HEK293T (cell line): Measurements from ENCODE around the gene GSTM3.

ENCODE experiments used
- CTCF ChIA-PET: fragments of 350-600 bp; formaldehyde crosslinking; extraction: SDS; loops from one replicate; lab custom pipeline; 2021; ENCODE audit warnings: antibody characterized with exemption, inconsistent platforms; lab: Yijun Ruan, JAX
- POLR2A ChIA-PET: fragments of 350-600 bp; formaldehyde crosslinking; extraction: SDS; loops from one replicate; lab custom pipeline; 2020; ENCODE audit warnings: antibody characterized with exemption, inconsistent platforms; lab: Yijun Ruan, JAX
- DNase-seq: peaks from one replicate; pipeline ENCODE4 v3.0.0; 2012; ENCODE audit warnings: mixed read lengths; ENCODE audit errors: extremely low spot score
- ARNT ChIP-seq: fragments of 450-650 bp; IDR thresholded peaks from 2 replicates; pipeline ENCODE4 v1.6.1; 2017; ENCODE audit warnings: mild to moderate bottlenecking
- BHLHE40 ChIP-seq: fragments of 450-650 bp; IDR thresholded peaks from 2 replicates; pipeline ENCODE4 v1.6.1; 2016; ENCODE audit warnings: mild to moderate bottlenecking, moderate library complexity, borderline replicate concordance
- CTBP1 ChIP-seq: fragments of 450-650 bp; IDR thresholded peaks from 2 replicates; pipeline ENCODE4 v1.6.1; 2016; ENCODE audit warnings: borderline replicate concordance
- ELF4 ChIP-seq: fragments of 450-650 bp; IDR thresholded peaks from 2 replicates; pipeline ENCODE4 v1.6.1; 2017; ENCODE audit warnings: antibody characterized with exemption
- FOXA1 ChIP-seq: fragments of 450-650 bp; IDR thresholded peaks from 2 replicates; pipeline ENCODE4 v1.6.1; 2016; ENCODE audit warnings: mild to moderate bottlenecking
- FOXK2 ChIP-seq: fragments of 450-650 bp; IDR thresholded peaks from 2 replicates; pipeline ENCODE4 v1.6.1; 2016; ENCODE audit warnings: mild to moderate bottlenecking
- FOXM1 ChIP-seq: fragments of 450-650 bp; IDR thresholded peaks from 2 replicates; pipeline ENCODE4 v1.6.1; 2017; ENCODE audit warnings: mild to moderate bottlenecking, borderline replicate concordance
- HDGF ChIP-seq: fragments of 450-650 bp; IDR thresholded peaks from 2 replicates; pipeline ENCODE4 v1.6.1; 2017; ENCODE audit warnings: antibody characterized with exemption, borderline replicate concordance
- L3MBTL2 ChIP-seq: fragments of 450-650 bp; conservative IDR thresholded peaks from 2 replicates; pipeline ENCODE4 v1.6.1; 2016; ENCODE audit warnings: mild to moderate bottlenecking
- LEF1 ChIP-seq: fragments of 450-650 bp; IDR thresholded peaks from 2 replicates; pipeline ENCODE4 v1.6.1; 2017; ENCODE audit warnings: mild to moderate bottlenecking, borderline replicate concordance
- NFRKB ChIP-seq: fragments of 450-650 bp; IDR thresholded peaks from 2 replicates; pipeline ENCODE4 v1.6.1; 2016; ENCODE audit warnings: mild to moderate bottlenecking, moderate library complexity
- SP1 ChIP-seq: fragments of 450-650 bp; IDR thresholded peaks from 2 replicates; pipeline ENCODE4 v1.6.1; 2017
- SUZ12 ChIP-seq: fragments of 450-650 bp; IDR thresholded peaks from 2 replicates; pipeline ENCODE4 v1.6.1; 2016; ENCODE audit warnings: mild to moderate bottlenecking
- TARDBP ChIP-seq: fragments of 450-650 bp; IDR thresholded peaks from 2 replicates; pipeline ENCODE4 v1.6.1; 2016
- ZNF384 ChIP-seq: fragments of 450-650 bp; IDR thresholded peaks from 2 replicates; pipeline ENCODE4 v1.6.1; 2016
- TF ChIP-seq, protein P1 (sequence below): fragments of 450-650 bp; IDR thresholded peaks from 2 replicates; pipeline ENCODE4 v1.6.1; 2016

Gene GSTM3

DNA sequence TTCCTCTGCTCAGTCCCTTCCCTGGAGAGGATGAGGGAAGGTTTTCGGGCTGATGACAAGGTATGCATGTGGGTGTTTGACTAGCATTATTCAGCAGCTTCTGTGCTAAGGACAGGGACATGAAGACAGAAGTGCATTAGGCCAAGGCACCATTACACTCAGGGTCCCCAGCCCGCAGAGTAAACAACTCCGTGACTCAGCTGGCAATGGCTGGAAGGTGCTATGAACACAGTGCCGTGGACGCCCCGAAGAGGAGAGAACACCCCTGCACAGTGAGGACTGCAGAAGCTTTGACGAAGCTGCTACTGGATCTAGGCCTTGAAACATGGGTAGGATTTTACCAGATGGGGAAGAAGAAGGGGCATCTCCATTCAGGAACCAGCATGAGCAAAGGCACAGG lies 36.6 kb upstream of the GSTM3 start:
- ChIA-PET CTCF (interaction anchor here (0.6 to 8.9 kb wide), 18 partner anchors 8 to 719 kb away, joined by 3 to 139 read pairs (median 4); partner anchors contain the start of genes AHCYL1, AMPD2 and GNAT2), POLR2A (interaction anchor here (6.5 kb wide), 1 partner anchor 206 kb away, joined by 39 read pairs; the partner anchor contains the start of gene AHCYL1)
- TF ChIP-seq HDGF, result no peak
- DNase-seq, result no peak

DNA sequence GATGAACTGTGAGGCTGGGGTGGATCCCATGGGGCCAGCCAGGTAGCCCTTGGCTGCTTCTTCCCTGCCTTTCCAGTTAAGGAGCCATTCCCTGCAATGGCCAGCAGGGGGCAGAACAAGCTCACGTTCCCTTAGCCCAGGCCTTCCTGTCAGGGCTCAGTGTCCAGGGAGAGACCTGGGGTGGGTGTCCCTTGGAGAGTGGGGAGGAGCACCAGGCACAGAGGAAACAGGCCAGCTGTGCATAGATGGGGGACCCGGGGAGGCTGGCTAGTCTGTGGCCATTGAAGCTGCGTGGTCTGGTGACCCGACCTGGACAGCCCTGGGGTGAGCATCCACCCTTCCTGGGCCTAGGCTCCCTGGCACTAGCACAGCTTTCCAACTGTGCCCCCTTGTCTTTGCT lies 36.1 kb upstream of the GSTM3 start:
- TF ChIP-seq NFRKB (no peak), ARNT (no peak)
- CTCF ChIA-PET, result interaction anchor here (0.6 to 8.9 kb wide), 21 partner anchors 9 to 719 kb away, joined by 3 to 139 read pairs (median 4); partner anchors contain the start of genes AHCYL1, AMPD2 and GNAT2
- peak; percentile 89 for DNase-seq
- POLR2A ChIA-PET, result interaction anchor here (1.4 to 6.5 kb wide), 2 partner anchors 206 to 228 kb away, joined by 3 to 39 read pairs; partner anchors contain the start of genes AHCYL1 and GNAI3

DNA sequence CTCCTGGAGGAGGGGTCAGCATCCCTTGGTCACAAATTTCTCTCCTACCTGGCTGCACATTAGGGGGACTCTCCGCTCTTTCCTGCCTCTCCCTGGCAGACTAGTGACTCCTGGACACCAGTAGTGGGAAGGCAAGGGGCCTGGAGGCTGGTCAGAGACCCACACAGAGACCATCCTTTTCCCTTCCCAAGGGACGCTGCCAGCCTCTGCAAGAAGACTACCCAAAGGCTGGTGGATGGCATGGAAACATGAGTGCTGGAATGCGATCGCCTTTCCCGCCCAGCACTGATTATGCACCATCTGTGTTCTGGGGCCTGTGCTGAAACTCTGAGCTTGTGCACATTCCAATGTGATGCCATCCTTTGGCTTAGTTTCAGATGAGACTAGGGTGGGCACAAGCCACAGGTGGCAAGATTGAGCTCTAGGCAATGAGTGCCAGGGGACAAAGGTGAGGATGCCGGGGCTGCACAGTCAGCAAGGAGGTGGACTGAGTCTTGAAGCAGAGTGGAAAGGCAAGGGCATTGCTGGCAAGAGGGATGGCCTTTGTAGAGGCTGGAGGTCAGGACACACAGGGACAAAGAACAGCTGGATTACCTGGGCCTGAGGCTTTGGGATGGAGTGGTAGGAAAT lies 35.5 kb upstream of the GSTM3 start:
- POLR2A ChIA-PET, result interaction anchor here (1.4 to 6.5 kb wide), 2 partner anchors 207 to 228 kb away, joined by 3 to 39 read pairs; partner anchors contain the start of genes AHCYL1 and GNAI3

DNA sequence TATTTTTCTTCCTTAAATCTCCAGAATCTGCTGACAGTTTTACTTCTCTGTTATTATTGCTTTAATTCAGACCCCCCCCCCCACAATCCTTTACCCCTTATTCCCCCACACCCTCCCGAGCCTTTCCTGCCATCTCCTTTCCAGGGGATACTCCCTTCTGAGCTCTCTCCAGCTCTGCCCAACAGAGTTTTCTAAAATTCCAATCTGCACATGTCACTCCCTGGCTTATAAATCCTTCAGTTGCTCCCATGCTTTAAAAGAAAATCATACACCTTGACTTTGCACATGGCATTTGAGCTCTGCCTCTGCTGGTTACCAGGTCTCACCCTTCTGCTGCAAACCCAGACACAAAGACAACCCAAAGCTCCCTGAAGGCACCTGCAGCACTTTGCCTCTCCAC lies 34.6 kb upstream of the GSTM3 start:
- TF ChIP-seq HDGF (no peak), TARDBP (no peak), FOXM1 (no peak), L3MBTL2 (no peak), NFRKB (no peak), SP1 (no peak), ARNT (no peak), FOXK2 (no peak), ELF4 (no peak), ZNF384 (no peak), FOXA1 (no peak), LEF1 (no peak), BHLHE40 (no peak), SUZ12 (no peak)
- TF ChIP-seq, protein P1, sequence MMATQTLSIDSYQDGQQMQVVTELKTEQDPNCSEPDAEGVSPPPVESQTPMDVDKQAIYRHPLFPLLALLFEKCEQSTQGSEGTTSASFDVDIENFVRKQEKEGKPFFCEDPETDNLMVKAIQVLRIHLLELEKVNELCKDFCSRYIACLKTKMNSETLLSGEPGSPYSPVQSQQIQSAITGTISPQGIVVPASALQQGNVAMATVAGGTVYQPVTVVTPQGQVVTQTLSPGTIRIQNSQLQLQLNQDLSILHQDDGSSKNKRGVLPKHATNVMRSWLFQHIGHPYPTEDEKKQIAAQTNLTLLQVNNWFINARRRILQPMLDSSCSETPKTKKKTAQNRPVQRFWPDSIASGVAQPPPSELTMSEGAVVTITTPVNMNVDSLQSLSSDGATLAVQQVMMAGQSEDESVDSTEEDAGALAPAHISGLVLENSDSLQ, result no peak
- POLR2A ChIA-PET, result interaction anchor here (1.4 to 6.5 kb wide), 2 partner anchors 208 to 227 kb away, joined by 3 to 39 read pairs; partner anchors contain the start of genes AHCYL1 and GNAI3
- no peak for DNase-seq
- CTCF ChIA-PET, result interaction anchor here (0.7 to 8.9 kb wide), 7 partner anchors 10 to 249 kb away, joined by 3 to 139 read pairs (median 7); partner anchors contain the start of gene AHCYL1

More for the DNA sequence above, 35.5 kb upstream of the GSTM3 start:
- CTCF ChIA-PET, result interaction anchor here (0.6 to 8.9 kb wide), 17 partner anchors 9 to 720 kb away, joined by 3 to 139 read pairs (median 5); partner anchors contain the start of gene AHCYL1
- DNase-seq, result no peak
- TF ChIP-seq SUZ12 (no peak), L3MBTL2 (no peak), BHLHE40 (no peak), FOXM1 (no peak), SP1 (no peak), ZNF384 (no peak), FOXK2 (no peak), LEF1 (no peak), NFRKB (no peak), CTBP1 (no peak), HDGF (no peak)

DNA sequence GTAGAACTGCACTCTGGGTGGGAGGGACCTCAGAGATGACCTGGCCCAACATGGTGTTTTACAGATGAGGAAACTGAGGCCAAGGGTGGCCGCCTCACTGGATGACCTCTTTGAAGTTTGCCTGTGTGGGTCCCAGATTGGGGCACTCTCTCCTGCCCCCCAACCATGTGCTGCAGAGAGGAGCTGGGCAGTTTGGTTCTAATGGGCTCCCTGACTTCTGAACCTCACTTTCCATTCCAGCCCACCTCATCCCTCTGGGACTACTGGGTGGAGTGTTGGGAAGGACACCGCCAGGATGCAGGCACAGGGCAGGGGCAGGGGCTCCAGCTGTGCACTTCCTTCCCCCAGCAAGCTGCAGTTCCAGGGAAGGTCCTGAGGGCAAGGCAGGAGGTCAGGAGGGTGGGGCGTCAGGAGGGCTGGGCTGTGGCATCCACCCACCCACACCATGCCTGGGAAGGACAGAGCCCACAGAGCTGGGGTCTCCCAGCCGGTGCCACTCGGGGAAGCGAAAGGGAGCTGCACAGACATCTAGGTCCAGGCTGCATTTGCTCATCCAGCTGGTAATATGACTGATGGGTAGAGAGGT lies 33.2 kb upstream of the GSTM3 start:
- TF ChIP-seq FOXA1 (no peak), ELF4 (no peak), L3MBTL2 (no peak), NFRKB (no peak), ARNT (no peak), BHLHE40 (no peak), FOXM1 (no peak), LEF1 (no peak), TARDBP (no peak), CTBP1 (no peak), ZNF384 (no peak), SUZ12 (no peak), HDGF (no peak), FOXK2 (no peak), SP1 (no peak)
- TF ChIP-seq, protein P1, result no peak
- ChIA-PET POLR2A (interaction anchor here (0.8 to 6.5 kb wide), 4 partner anchors 134 to 228 kb away, joined by 3 to 39 read pairs (median 5); partner anchors contain the start of genes AHCYL1 and GNAI3), CTCF (interaction anchor here (0.5 to 8.9 kb wide), 13 partner anchors 8 to 559 kb away, joined by 3 to 139 read pairs (median 5); partner anchors contain the start of gene AHCYL1)
- DNase-seq, result no peak
